Colonic mucosa (tissue), 4 donors: Measurements from ENCODE around the gene ILDR1. TPM values are rescaled to one million over a fixed set of nuclear protein-coding genes. Genes with fewer than 3 reads are reported as not detected.
A peak's percentile ranks its signal among the peaks of the same experiment; 100 is the strongest.
"Not testable (repeated sequence)": the region's sequence is repeated elsewhere in the genome, so short reads cannot be mapped to it uniquely, and the experiment has no call there.

Experiments
- DNase-seq: peaks from one replicate; pipeline ENCODE4 v3.0.0-alpha.2; 2020
- H3K27ac ChIP-seq: fragments of 200-600 bp; one replicate; pipeline ENCODE4 v1.8.0; 2021
- H3K27me3 ChIP-seq: fragments of 200-600 bp; one replicate; pipeline ENCODE4 v1.8.0; 2021
- H3K36me3 ChIP-seq: fragments of 200-600 bp; one replicate; pipeline ENCODE4 v1.8.0; 2021
- H3K4me1 ChIP-seq: fragments of 200-600 bp; one replicate; pipeline ENCODE4 v1.8.0; 2021; ENCODE audit warnings: mild to moderate bottlenecking
- H3K4me3 ChIP-seq: fragments of 200-600 bp; one replicate; pipeline ENCODE4 v1.8.0; 2021
- H3K9ac ChIP-seq, 2 donors: one replicate each; pipeline ENCODE4 v1.7.0; 2013; ENCODE audit warnings: control low read depth in 2 of 2, low read depth in 2 of 2, low read length in 2 of 2
- H3K9me3 ChIP-seq: fragments of 200-600 bp; one replicate; pipeline ENCODE4 v1.8.0; 2021
- CTCF ChIP-seq: fragments of 200-600 bp; IDR thresholded peaks from one replicate; pipeline ENCODE4 v1.8.0; 2022; ENCODE audit warnings: antibody characterized with exemption, mild to moderate bottlenecking
- intact Hi-C: fragments of 100-400 bp; cut with DNase I; formaldehyde crosslinking; loops from one replicate; pipeline ENCODE4 v1.14.1; 2022
- total RNA-seq, 2 donors: library from RNA; stranded (reverse); fragmentation: NEBNext Ultra II Directional in 1 of 2; extraction: Animal tissue kit (Norgen Biotek cat#: 25700) in 1 of 2; gene quantifications; one replicate each; pipeline ENCODE4 v1.2.1, GENCODE V29; 2021
- donor health status: healthy.
- donor health status: DM: no; HTN: no; CAD: no.
- donor health status: DM: no; HTN: no; CAD: no.

The ILDR1 gene
- total RNA-seq, 2 donors from 2014 or later, result 18.4 to 19.7 TPM

- no peak overlapping the region for H3K27ac ChIP-seq
These were observed 70.6 kb downstream of the ILDR1 start for GRCh38 chr3:121951291-121951919.

GRCh38 chr3:121948641-121949040 is 73.4 kb downstream of the ILDR1 start:
- no peak for TF ChIP-seq CTCF
- H3K9ac ChIP-seq, result no peak overlapping the region
- no peaks in the 10 kb centered on the region for H3K36me3 ChIP-seq
- no peak overlapping the region for H3K4me3 ChIP-seq
- no peaks in the 10 kb centered on the region for H3K4me1 ChIP-seq
- H3K27me3 ChIP-seq, result no peaks in the 10 kb centered on the region
- H3K27ac ChIP-seq, result no peak overlapping the region
- no peak for DNase-seq
- no peaks in the 10 kb centered on the region for H3K9me3 ChIP-seq
- intact Hi-C loops, result no loop called here

More at GRCh38 chr3:121951291-121951919, 70.6 kb downstream of the ILDR1 start:
- Histone ChIP-seq H3K9me3 (no peaks in the 10 kb centered on the region), H3K9ac (no peak overlapping the region), H3K4me1 (no peaks in the 10 kb centered on the region), H3K27me3 (no peaks in the 10 kb centered on the region), H3K36me3 (no peaks in the 10 kb centered on the region), H3K4me3 (no peak overlapping the region)
- intact Hi-C loops, result no loop called here
- DNase-seq, result no peak
- no peak for TF ChIP-seq CTCF

GRCh38 chr3:121943431-121943830 is 78.6 kb downstream of the ILDR1 start:
- intact Hi-C loops, result no loop called here
- Histone ChIP-seq H3K9me3 (no peaks in the 10 kb centered on the region), H3K9ac (no peak overlapping the region), H3K4me1 (no peaks in the 10 kb centered on the region), H3K36me3 (no peaks in the 10 kb centered on the region), H3K27ac (no peak overlapping the region), H3K4me3 (no peak overlapping the region), H3K27me3 (no peaks in the 10 kb centered on the region)
- TF ChIP-seq CTCF, result no peak
- no peak for DNase-seq

- H3K9me3 ChIP-seq, result no peaks in the 10 kb centered on the region
- H3K27ac ChIP-seq, result no peak overlapping the region
- TF ChIP-seq CTCF, result no peak
- no peaks in the 10 kb centered on the region for H3K4me1 ChIP-seq
- H3K4me3 ChIP-seq, result no peak overlapping the region
- no peak overlapping the region for H3K9ac ChIP-seq
- peak; percentile 57 for DNase-seq
- intact Hi-C loops, result no loop called here
- no peaks in the 10 kb centered on the region for H3K36me3 ChIP-seq
- no peaks in the 10 kb centered on the region for H3K27me3 ChIP-seq
These were observed 79.8 kb downstream of the ILDR1 start for GRCh38 chr3:121942116-121942786.

GRCh38 chr3:121941592-121941991 is 80.5 kb downstream of the ILDR1 start:
- H3K4me3 ChIP-seq, result no peak overlapping the region
- no peaks in the 10 kb centered on the region for H3K27me3 ChIP-seq
- no peak overlapping the region for H3K27ac ChIP-seq
- H3K9me3 ChIP-seq, result no peaks in the 10 kb centered on the region
- H3K4me1 ChIP-seq, result no peaks in the 10 kb centered on the region
- H3K36me3 ChIP-seq, result no peaks in the 10 kb centered on the region
- intact Hi-C loops, result no loop called here
- TF ChIP-seq CTCF, result no peak
- no peak for DNase-seq
- no peak overlapping the region for H3K9ac ChIP-seq

- H3K9me3 ChIP-seq, H3K9ac ChIP-seq, H3K4me1 ChIP-seq, H3K36me3 ChIP-seq, intact Hi-C loops, H3K27me3 ChIP-seq: not testable (repeated sequence)
- peak overlapping the region; percentile 20 for H3K27ac ChIP-seq
- peak overlapping the region; percentile 16 for H3K4me3 ChIP-seq
- DNase-seq, result peak; percentile 56
These were observed 83.7 kb downstream of the ILDR1 start for GRCh38 chr3:121938141-121938855.
